Activated CD8-positive, alpha-beta T cell treated with anti-CD3 and anti-CD28 coated beads for 36 hours (primary cell): ENCODE results near the gene WBP2. TPM values are rescaled to one million over a fixed set of nuclear protein-coding genes. Genes with fewer than 3 reads are reported as not detected.

Experiments used
- ATAC-seq: fragments of 200-7000 bp; cut with Tn5 transposase; one replicate; pipeline ENCODE4 v1.10.0; 2021; ENCODE audit warnings: mild to moderate bottlenecking, moderate library complexity
- CTCF ChIA-PET: fragments of 350-600 bp; sonication (Branson Sonifier 250); formaldehyde crosslinking; loops from one replicate; lab custom pipeline; 2021; ENCODE audit warnings: antibody characterized with exemption; lab: Charles Lee
- POLR2A ChIA-PET: fragments of 350-600 bp; sonication (Branson Sonifier 250); formaldehyde crosslinking; loops from one replicate; lab custom pipeline; 2021; ENCODE audit warnings: antibody characterized with exemption; lab: Charles Lee
- DNase-seq: peaks from one replicate; pipeline ENCODE4 v3.0.0-alpha.2; 2020
- H3K27ac Mint-ChIP-seq: one replicate; pipeline ENCODE4 v1.8.0; 2021; ENCODE audit warnings: mild to moderate bottlenecking, mixed read lengths
- H3K27me3 Mint-ChIP-seq: one replicate; pipeline ENCODE4 v1.8.0; 2021; ENCODE audit warnings: mixed read lengths
- H3K36me3 Mint-ChIP-seq: one replicate; pipeline ENCODE4 v1.8.0; 2021; ENCODE audit warnings: low read depth, mixed read lengths
- H3K4me1 Mint-ChIP-seq: one replicate; pipeline ENCODE4 v1.8.0; 2021; ENCODE audit warnings: low read depth, mixed read lengths
- H3K4me3 Mint-ChIP-seq: one replicate; pipeline ENCODE4 v1.8.0; 2021; ENCODE audit warnings: mild to moderate bottlenecking, moderate library complexity, mixed read lengths
- H3K9me3 Mint-ChIP-seq: one replicate; pipeline ENCODE4 v1.8.0; 2021; ENCODE audit warnings: mixed read lengths
- intact Hi-C: fragments of 100-400 bp; cut with micrococcal nuclease; formaldehyde crosslinking; loops from one replicate; pipeline ENCODE4 v1.10.0; 2022
- total RNA-seq, 2 experiments: library from RNA; stranded (reverse); gene quantifications; one replicate each; pipeline ENCODE4 v1.2.3, GENCODE V29; 2021
- TF ChIP-seq, protein P1 (sequence below): fragments of 200-600 bp; IDR thresholded peaks from one replicate; pipeline ENCODE4 v1.8.0; 2022; ENCODE audit warnings: antibody characterized with exemption, mild to moderate bottlenecking

WBP2 gene
- total RNA-seq, 2 experiments from 2014 or later = 54.4 to 58.5 TPM

DNA sequence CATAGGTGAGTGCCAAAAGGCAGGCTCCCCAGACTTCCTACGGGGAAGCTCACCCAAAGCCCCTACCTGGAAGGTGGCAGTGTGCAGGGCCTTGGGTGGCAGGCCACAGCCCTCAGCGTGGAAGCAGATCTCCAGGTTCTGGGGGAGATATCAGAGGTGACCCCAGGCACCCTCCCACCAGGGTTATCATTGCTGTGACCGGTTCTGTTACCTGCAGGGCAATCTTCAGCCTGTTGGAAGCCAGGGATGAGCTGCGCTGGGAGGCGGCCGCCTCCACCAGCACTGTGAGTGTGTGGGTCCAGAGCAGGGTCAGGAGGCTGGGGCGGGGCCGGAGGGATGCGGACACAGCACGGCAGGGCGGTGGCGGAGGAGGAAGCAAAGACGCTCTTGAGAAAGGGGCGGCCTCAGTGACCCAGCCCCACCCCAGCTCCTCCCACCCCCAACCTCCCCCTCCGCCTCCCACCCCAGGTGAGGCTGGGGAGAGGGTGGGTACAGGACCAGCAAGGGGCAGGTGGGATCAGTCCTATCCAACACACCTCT is 24.0 kb downstream of the WBP2 start:
- Mint-ChIP-seq H3K4me1 (peaks cover 44% of the 10 kb centered on the region), H3K4me3 (no peak overlapping the region), H3K9me3 (no peaks in the 10 kb centered on the region), H3K36me3 (peaks cover 38% of the 10 kb centered on the region), H3K27ac (peak overlapping the region; percentile 97), H3K27me3 (no peaks in the 10 kb centered on the region)
- ChIA-PET POLR2A (interaction anchor here (1.4 to 4.0 kb wide), 4 partner anchors 8 to 57 kb away, joined by 4 to 26 read pairs (median 14); partner anchors contain the start of genes UNC13D and UNK), CTCF (interaction anchor here (1.1 to 13.1 kb wide), 10 partner anchors 10 to 78 kb away, joined by 3 to 105 read pairs (median 8); partner anchors contain the start of genes GALK1, UNC13D and WBP2)
- ATAC-seq (no peak), DNase-seq (no peak)
- TF ChIP-seq, protein P1, sequence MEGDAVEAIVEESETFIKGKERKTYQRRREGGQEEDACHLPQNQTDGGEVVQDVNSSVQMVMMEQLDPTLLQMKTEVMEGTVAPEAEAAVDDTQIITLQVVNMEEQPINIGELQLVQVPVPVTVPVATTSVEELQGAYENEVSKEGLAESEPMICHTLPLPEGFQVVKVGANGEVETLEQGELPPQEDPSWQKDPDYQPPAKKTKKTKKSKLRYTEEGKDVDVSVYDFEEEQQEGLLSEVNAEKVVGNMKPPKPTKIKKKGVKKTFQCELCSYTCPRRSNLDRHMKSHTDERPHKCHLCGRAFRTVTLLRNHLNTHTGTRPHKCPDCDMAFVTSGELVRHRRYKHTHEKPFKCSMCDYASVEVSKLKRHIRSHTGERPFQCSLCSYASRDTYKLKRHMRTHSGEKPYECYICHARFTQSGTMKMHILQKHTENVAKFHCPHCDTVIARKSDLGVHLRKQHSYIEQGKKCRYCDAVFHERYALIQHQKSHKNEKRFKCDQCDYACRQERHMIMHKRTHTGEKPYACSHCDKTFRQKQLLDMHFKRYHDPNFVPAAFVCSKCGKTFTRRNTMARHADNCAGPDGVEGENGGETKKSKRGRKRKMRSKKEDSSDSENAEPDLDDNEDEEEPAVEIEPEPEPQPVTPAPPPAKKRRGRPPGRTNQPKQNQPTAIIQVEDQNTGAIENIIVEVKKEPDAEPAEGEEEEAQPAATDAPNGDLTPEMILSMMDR = no peak
- intact Hi-C loops = no loop called here

DNA sequence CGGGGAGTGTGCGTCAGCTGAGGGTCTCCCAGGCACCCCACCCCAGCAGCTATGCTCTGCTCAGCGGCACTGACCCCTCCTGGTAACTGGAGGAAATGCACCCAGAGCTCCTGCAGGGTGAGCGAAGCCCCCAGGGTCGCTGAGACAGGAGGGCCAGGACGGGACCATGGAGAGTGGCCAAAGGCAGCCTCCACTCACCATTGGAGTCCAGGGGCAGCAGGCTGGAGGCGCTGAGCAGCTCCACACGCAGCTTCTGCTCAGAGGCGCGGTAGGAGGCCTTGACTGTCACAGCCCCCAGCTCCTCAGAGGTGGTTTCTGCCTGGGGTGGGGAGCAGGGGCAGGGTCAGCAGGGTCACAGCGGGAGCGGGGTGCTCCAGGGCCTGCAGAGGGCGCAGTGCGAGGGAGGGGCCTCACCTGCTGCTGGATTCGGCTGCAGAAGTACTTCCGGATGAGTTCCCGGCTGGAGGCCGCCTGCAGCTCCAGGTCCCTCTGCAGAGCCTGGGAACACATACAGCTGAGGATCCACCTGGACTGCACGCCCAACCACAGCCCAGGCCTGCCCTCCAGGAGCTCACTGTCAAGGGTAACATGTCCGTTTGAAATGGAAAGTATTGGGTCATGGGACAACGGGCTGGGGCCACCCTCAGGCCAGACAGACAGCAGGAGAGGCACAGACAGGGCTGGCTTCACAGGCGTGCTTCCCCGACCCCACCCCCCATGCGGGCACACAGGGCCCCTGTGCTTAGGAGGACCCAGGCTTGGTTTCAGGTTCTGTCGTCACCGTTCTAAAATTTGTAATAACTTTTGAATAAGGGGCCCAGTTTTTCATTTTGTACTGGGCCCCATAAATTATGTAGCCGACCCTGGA is 24.7 kb downstream of the WBP2 start:
- H3K27me3 Mint-ChIP-seq = no peaks in the 10 kb centered on the region
- POLR2A ChIA-PET = interaction anchor here (0.7 to 4.0 kb wide), 6 partner anchors 9 to 56 kb away, joined by 3 to 26 read pairs (median 5); partner anchors contain the start of genes UNC13D and UNK
- H3K36me3 Mint-ChIP-seq = peaks cover 38% of the 10 kb centered on the region
- H3K27ac Mint-ChIP-seq = peak overlapping the region; percentile 64
- TF ChIP-seq, protein P1 = peak; percentile 75
- no peak for ATAC-seq
- CTCF ChIA-PET = interaction anchor here (0.7 to 13.1 kb wide), 25 partner anchors 9 to 80 kb away, joined by 3 to 105 read pairs (median 5); partner anchors contain the start of genes GALK1, UNC13D and WBP2
- H3K4me3 Mint-ChIP-seq = no peak overlapping the region
- DNase-seq = peak; percentile 57
- no peaks in the 10 kb centered on the region for H3K9me3 Mint-ChIP-seq
- intact Hi-C loops = no loop called here
- peaks cover 43% of the 10 kb centered on the region for H3K4me1 Mint-ChIP-seq

DNA sequence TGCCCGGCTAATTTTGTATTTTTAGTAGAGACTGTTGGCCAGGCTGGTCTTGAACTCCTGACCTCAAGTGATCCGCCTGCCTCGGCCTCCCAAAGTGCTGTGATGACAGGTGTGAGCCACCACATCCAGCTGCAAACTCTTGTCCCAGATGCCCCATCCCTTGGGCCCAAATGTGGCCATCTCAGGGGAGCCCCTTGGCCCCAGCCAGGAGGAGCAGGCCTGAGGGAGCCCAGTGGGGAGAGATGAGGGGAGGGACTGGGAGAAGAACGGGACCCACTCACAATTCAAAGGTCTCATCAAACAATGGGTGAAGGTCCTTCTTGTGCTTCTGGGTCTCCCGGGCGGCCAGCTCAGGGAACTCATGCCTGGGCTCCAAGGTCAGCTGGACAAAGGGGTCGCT is 25.4 kb downstream of the WBP2 start:
- POLR2A ChIA-PET = interaction anchor here (0.7 to 4.0 kb wide), 7 partner anchors 9 to 55 kb away, joined by 3 to 26 read pairs (median 4); partner anchors contain the start of genes UNC13D and UNK

DNA sequence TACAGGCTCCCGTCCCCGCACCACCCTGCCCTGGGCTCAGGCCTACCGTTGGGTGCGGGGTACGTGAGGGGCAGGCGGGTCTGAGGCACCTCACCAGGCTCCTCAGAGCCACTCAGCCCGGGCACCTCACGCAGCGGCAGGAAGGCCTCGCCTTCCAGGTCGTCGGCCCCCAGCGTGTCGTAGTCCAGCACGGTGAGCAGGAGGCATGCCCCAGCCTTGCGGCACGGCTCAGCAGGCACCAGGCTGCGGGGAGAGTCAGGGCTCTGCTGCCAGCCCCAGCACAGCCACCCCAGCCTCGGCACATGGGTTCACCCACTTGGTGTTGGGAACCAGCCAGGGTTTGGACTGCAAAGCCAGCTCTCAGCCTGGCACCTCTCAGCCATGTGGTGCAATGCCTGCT is 26.4 kb downstream of the WBP2 start:
- DNase-seq = no peak
- no peak overlapping the region for H3K27ac Mint-ChIP-seq

More for the DNA sequence above, 25.4 kb downstream of the WBP2 start:
- TF ChIP-seq, protein P1 = no peak
- DNase-seq (no peak), ATAC-seq (no peak)
- H3K27me3 Mint-ChIP-seq = no peaks in the 10 kb centered on the region
- H3K4me3 Mint-ChIP-seq = no peak overlapping the region
- CTCF ChIA-PET = interaction anchor here (0.7 to 13.1 kb wide), 25 partner anchors 8 to 80 kb away, joined by 3 to 105 read pairs (median 5); partner anchors contain the start of genes GALK1, UNC13D and WBP2
- H3K9me3 Mint-ChIP-seq = no peaks in the 10 kb centered on the region
- peak overlapping the region; percentile 52 for H3K27ac Mint-ChIP-seq
- intact Hi-C loops = no loop called here
- peaks cover 42% of the 10 kb centered on the region for H3K4me1 Mint-ChIP-seq
- peaks cover 36% of the 10 kb centered on the region for H3K36me3 Mint-ChIP-seq

More for the DNA sequence above, 26.4 kb downstream of the WBP2 start:
- Mint-ChIP-seq H3K27me3 (no peaks in the 10 kb centered on the region), H3K9me3 (no peaks in the 10 kb centered on the region), H3K36me3 (peaks cover 30% of the 10 kb centered on the region), H3K4me1 (peaks cover 32% of the 10 kb centered on the region), H3K4me3 (no peak overlapping the region)
- ChIA-PET POLR2A (interaction anchor here (0.6 to 6.6 kb wide), 6 partner anchors 8 to 75 kb away, joined by 3 to 53 read pairs (median 6); no protein-coding TSS in a partner anchor), CTCF (interaction anchor here (0.9 to 13.1 kb wide), 7 partner anchors 18 to 75 kb away, joined by 3 to 105 read pairs (median 22); partner anchors contain the start of genes GALK1, UNC13D and UNK)
- intact Hi-C loops = no loop called here
- ATAC-seq = no peak
- TF ChIP-seq, protein P1 = no peak
